Suprapubic skin (tissue), 3 donors: ENCODE measurements around the gene TXNDC17.

Experiments used
- POLR2AphosphoS5 ChIP-seq, 3 donors: sonication (generic); formaldehyde crosslinking; IDR thresholded peaks; one replicate each; pipeline ENCODE4 v1.6.1; 2017; ENCODE audit warnings: antibody characterized with exemption in 3 of 3
- TF ChIP-seq, protein P1 (sequence below), 2 donors: fragments of 200-600 bp in 1 of 2; fragments of 450-650 bp in 1 of 2; sonication (generic) in 1 of 2; IDR thresholded peaks; one replicate each; pipeline ENCODE4 v1.5.1; 2016 to 2019; ENCODE audit warnings: antibody characterized with exemption in 2 of 2, mild to moderate bottlenecking in 1 of 2, moderate library complexity in 1 of 2

DNA sequence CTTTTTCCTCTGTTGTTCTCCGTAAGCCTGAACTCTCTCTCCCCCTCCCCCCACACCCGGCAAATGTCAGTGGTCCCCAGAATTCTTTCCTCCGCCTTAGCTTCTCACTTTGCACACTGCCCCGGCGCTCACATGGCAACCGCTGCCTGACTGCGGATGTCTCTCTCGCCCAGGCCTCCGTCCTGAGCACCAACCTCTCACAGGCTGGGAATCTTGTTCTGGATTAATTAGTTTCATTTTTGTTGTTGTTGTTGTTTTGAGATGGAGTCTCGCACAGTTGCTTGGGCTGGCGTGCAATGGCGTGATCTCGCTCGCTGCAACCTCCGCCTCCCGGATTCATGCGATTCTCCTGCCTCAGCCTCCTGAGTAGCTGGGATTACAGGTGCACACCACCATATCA, 27.4 kb downstream of the TXNDC17 start:
- no peak for TF ChIP-seq POLR2AphosphoS5 (IDR thresholded peaks at IDR 0.05)
- TF ChIP-seq, protein P1, sequence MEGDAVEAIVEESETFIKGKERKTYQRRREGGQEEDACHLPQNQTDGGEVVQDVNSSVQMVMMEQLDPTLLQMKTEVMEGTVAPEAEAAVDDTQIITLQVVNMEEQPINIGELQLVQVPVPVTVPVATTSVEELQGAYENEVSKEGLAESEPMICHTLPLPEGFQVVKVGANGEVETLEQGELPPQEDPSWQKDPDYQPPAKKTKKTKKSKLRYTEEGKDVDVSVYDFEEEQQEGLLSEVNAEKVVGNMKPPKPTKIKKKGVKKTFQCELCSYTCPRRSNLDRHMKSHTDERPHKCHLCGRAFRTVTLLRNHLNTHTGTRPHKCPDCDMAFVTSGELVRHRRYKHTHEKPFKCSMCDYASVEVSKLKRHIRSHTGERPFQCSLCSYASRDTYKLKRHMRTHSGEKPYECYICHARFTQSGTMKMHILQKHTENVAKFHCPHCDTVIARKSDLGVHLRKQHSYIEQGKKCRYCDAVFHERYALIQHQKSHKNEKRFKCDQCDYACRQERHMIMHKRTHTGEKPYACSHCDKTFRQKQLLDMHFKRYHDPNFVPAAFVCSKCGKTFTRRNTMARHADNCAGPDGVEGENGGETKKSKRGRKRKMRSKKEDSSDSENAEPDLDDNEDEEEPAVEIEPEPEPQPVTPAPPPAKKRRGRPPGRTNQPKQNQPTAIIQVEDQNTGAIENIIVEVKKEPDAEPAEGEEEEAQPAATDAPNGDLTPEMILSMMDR (IDR thresholded peaks at IDR 0.05): no peak
